Urinary bladder (tissue), 4 donors: Measurements from ENCODE around the gene JMJD6. TPM values are rescaled to one million over a fixed set of nuclear protein-coding genes. Genes with fewer than 3 reads are reported as not detected.
A peak's percentile ranks its signal among the peaks of the same experiment; 100 is the strongest.

Experiments
- DNase-seq: peaks from one replicate; pipeline ENCODE4 v3.0.0-alpha.2; 2015; ENCODE audit errors: extremely low spot score
- H3K27ac ChIP-seq: one replicate; pipeline ENCODE4 v1.5.1; 2013; ENCODE audit warnings: low read depth, mild to moderate bottlenecking, moderate library complexity
- H3K36me3 ChIP-seq: one replicate; pipeline ENCODE4 v1.6.1; 2013; ENCODE audit warnings: mild to moderate bottlenecking, moderate library complexity; ENCODE audit not compliant: insufficient read depth
- H3K4me1 ChIP-seq: one replicate; pipeline ENCODE4 v1.6.1; 2013; ENCODE audit warnings: mild to moderate bottlenecking, moderate library complexity; ENCODE audit not compliant: insufficient read depth
- H3K4me3 ChIP-seq: one replicate; pipeline ENCODE4 v1.5.1; 2013; ENCODE audit warnings: low read depth, low read length
- WGBS: extraction: QIAGEN DNeasy Blood & Tissue Kit; methylation state at CpG from one replicate; pipeline ENCODE4 v1.1.7; 2013; 5-methylcytosine and 5-hydroxymethylcytosine counted together
- polyA plus RNA-seq: library from polyadenylated mRNA; stranded (reverse); fragments of 200-250 nt; gene quantifications from one replicate; pipeline ENCODE4 v1.2.3, GENCODE V29; 2013
- total RNA-seq: library from RNA; depleted of rRNA; stranded (reverse); fragments of >200 nt; gene quantifications from one replicate; pipeline ENCODE4 v1.2.3, GENCODE V29; 2014
- donor health status: healthy with polysubstance abuse.
- donor health status: healthy.

JMJD6 gene
- total and polyA plus RNA-seq, 2 donors: 13.5 to 41.4 TPM

- 78% methylated on average over 13 of the region's 13 CpGs for WGBS
- no peak for DNase-seq
Measured at GRCh38 chr17:76690596-76691280, 35.7 kb downstream of the JMJD6 start.

GRCh38 chr17:76689859-76690258, 36.5 kb downstream of the JMJD6 start:
- Histone ChIP-seq H3K4me1 (no peaks in the 10 kb centered on the region), H3K27ac (no peak overlapping the region), H3K36me3 (no peaks in the 10 kb centered on the region), H3K4me3 (no peak overlapping the region)
- WGBS: 63% methylated on average over 11 of the region's 11 CpGs
- no peak for DNase-seq

More at GRCh38 chr17:76690596-76691280, 35.7 kb downstream of the JMJD6 start:
- Histone ChIP-seq H3K36me3 (no peaks in the 10 kb centered on the region), H3K4me3 (no peak overlapping the region), H3K4me1 (no peaks in the 10 kb centered on the region), H3K27ac (no peak overlapping the region)

GRCh38 chr17:76688165-76688622, 38.2 kb downstream of the JMJD6 start:
- no peak overlapping the region for H3K4me3 ChIP-seq
- no peaks in the 10 kb centered on the region for H3K36me3 ChIP-seq
- no peaks in the 10 kb centered on the region for H3K4me1 ChIP-seq
- WGBS: 34% methylated on average over 11 of the region's 11 CpGs
- peak overlapping the region; percentile 68 for H3K27ac ChIP-seq
- DNase-seq: no peak

GRCh38 chr17:76687298-76688164, 38.9 kb downstream of the JMJD6 start:
- no peaks in the 10 kb centered on the region for H3K4me1 ChIP-seq
- H3K27ac ChIP-seq: peak overlapping the region; percentile 68
- WGBS: 38% methylated on average over 26 of the region's 26 CpGs
- no peak for DNase-seq
- no peaks in the 10 kb centered on the region for H3K36me3 ChIP-seq
- no peak overlapping the region for H3K4me3 ChIP-seq

- Histone ChIP-seq H3K27ac (peak overlapping the region; percentile 42), H3K4me3 (no peak overlapping the region), H3K36me3 (no peaks in the 10 kb centered on the region), H3K4me1 (no peaks in the 10 kb centered on the region)
- DNase-seq: no peak
- WGBS: 67% methylated on average over 15 of the region's 15 CpGs
Measured at GRCh38 chr17:76686538-76687297, 39.7 kb downstream of the JMJD6 start.

GRCh38 chr17:76685846-76686245, 40.6 kb downstream of the JMJD6 start:
- Histone ChIP-seq H3K27ac (no peak overlapping the region), H3K4me1 (no peaks in the 10 kb centered on the region), H3K4me3 (no peak overlapping the region), H3K36me3 (no peaks in the 10 kb centered on the region)
- no peak for DNase-seq
- WGBS: 74% methylated on average over 8 of the region's 8 CpGs

- Histone ChIP-seq H3K27ac (no peak overlapping the region), H3K4me1 (no peaks in the 10 kb centered on the region), H3K36me3 (no peaks in the 10 kb centered on the region), H3K4me3 (no peak overlapping the region)
- no peak for DNase-seq
- WGBS: 86% methylated on average over 12 of the region's 12 CpGs
Measured at GRCh38 chr17:76685366-76685765, 41.0 kb downstream of the JMJD6 start.

GRCh38 chr17:76684756-76685155, 41.6 kb downstream of the JMJD6 start:
- Histone ChIP-seq H3K4me3 (no peak overlapping the region), H3K36me3 (no peaks in the 10 kb centered on the region), H3K4me1 (no peaks in the 10 kb centered on the region), H3K27ac (no peak overlapping the region)
- 83% methylated on average over 7 of the region's 7 CpGs for WGBS
- DNase-seq: no peak

- H3K4me3 ChIP-seq: no peak overlapping the region
- no peaks in the 10 kb centered on the region for H3K36me3 ChIP-seq
- no peak for DNase-seq
- H3K4me1 ChIP-seq: no peaks in the 10 kb centered on the region
- H3K27ac ChIP-seq: no peak overlapping the region
- WGBS: 82% methylated on average over 25 of the region's 25 CpGs
Measured at GRCh38 chr17:76683921-76684745, 42.3 kb downstream of the JMJD6 start.

- Histone ChIP-seq H3K36me3 (no peaks in the 10 kb centered on the region), H3K4me1 (no peaks in the 10 kb centered on the region), H3K27ac (no peak overlapping the region), H3K4me3 (no peak overlapping the region)
- no peak for DNase-seq
- 71% methylated on average over 18 of the region's 18 CpGs for WGBS
Measured at GRCh38 chr17:76683011-76683755, 43.2 kb downstream of the JMJD6 start.

- no peaks in the 10 kb centered on the region for H3K4me1 ChIP-seq
- H3K36me3 ChIP-seq: no peaks in the 10 kb centered on the region
- no peak overlapping the region for H3K27ac ChIP-seq
- 34% methylated on average over 12 of the region's 12 CpGs for WGBS
- DNase-seq: no peak
- no peak overlapping the region for H3K4me3 ChIP-seq
Measured at GRCh38 chr17:76682296-76682695, 44.1 kb downstream of the JMJD6 start.
